NB4 (cell line): ENCODE measurements around the gene MAP7D2.

Experiments
- MYC ChIP-seq: IDR thresholded peaks from 2 replicates; pipeline ENCODE4 v1.6.1; 2011; ENCODE audit warnings: low read depth, low read length
- POLR2A ChIP-seq: IDR thresholded peaks from 2 replicates; pipeline ENCODE4 v1.6.1; 2011; ENCODE audit warnings: mild to moderate bottlenecking; ENCODE audit not compliant: insufficient read length; ENCODE audit errors: extremely low read depth
- TF ChIP-seq, protein P1 (sequence below): IDR thresholded peaks from one replicate; pipeline ENCODE4 v1.5.1; 2012; ENCODE audit warnings: low read depth, low read length
- TF ChIP-seq, protein P2 (sequence below): IDR thresholded peaks from 2 replicates; pipeline ENCODE4 v1.6.1; 2011; ENCODE audit warnings: low read depth, low read length

DNA sequence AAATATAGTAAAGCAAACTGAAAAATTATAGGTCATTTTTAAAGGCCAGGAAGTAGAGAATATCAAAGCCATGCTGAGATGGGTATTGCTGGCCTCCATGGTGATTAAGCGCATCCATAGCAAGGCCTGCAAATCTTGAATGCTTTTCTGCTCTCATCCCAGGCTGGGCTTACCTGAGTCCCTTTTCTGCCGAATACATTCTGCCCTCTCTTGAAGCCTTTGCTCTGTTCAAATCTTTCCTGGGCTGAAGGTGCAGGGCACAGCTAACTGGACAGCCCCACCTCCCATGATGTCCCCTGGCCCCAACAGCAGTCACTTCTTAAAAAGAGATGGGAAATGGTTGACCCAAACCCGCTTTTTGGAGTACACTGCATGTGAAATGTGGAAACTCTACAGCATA, 35.0 kb upstream of the MAP7D2 start:
- TF ChIP-seq, protein P1, sequence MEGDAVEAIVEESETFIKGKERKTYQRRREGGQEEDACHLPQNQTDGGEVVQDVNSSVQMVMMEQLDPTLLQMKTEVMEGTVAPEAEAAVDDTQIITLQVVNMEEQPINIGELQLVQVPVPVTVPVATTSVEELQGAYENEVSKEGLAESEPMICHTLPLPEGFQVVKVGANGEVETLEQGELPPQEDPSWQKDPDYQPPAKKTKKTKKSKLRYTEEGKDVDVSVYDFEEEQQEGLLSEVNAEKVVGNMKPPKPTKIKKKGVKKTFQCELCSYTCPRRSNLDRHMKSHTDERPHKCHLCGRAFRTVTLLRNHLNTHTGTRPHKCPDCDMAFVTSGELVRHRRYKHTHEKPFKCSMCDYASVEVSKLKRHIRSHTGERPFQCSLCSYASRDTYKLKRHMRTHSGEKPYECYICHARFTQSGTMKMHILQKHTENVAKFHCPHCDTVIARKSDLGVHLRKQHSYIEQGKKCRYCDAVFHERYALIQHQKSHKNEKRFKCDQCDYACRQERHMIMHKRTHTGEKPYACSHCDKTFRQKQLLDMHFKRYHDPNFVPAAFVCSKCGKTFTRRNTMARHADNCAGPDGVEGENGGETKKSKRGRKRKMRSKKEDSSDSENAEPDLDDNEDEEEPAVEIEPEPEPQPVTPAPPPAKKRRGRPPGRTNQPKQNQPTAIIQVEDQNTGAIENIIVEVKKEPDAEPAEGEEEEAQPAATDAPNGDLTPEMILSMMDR = no peak
- no peak for TF ChIP-seq POLR2A
- TF ChIP-seq, protein P2, sequence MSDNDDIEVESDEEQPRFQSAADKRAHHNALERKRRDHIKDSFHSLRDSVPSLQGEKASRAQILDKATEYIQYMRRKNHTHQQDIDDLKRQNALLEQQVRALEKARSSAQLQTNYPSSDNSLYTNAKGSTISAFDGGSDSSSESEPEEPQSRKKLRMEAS = no peak
- no peak for TF ChIP-seq MYC
